ENCODE data around the gene SLC38A3.
"Not testable (repeated sequence)": the region's sequence is repeated elsewhere in the genome, so short reads cannot be mapped to it uniquely, and the experiment has no call there.

Gene SLC38A3

DNA sequence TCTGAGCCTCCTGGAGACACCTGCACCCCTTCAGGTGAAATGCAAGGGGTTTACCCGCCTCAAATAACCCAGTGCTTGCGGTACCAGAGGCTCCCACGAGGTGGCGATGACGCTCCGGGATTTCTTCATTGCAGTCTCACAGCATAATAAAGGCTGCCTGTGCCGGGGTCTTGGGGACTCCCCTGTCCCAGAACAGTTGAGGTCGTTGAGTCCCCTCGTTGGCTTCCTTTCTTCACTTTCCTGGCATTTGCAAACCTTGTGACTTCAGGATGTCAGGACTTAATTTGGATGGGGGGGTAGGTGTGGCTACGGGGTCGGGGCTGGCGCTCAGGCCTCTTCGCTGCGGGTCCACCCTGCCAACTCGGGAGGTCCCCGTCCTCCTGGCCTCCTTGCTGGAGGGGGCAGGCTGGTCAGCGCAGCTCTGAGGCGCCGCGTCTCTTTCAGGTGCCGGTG is 12.4 kb upstream of the SLC38A3 start:
- DNase-seq, result peak; percentile 66 to 89

- DNase-seq, result no peak
These were observed 11.8 kb upstream of the SLC38A3 start for GRCh38 chr3:50193286-50193685.

DNA sequence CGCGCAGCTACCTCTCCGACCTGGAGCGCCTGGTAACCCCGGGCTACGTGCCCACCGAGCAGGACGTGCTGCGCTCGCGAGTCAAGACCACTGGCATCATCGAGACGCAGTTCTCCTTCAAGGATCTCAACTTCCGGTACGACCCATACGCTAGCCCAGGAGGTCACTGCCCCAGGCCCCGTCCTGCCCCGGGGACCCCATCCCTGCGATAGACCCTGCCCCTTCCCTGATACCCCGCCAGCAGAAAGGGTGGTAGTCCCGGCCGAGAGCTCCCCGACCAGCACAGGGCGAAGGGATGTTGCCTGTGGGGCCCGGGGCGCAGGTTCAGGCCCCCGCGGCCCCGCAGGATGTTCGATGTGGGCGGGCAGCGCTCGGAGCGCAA is 11.3 kb upstream of the SLC38A3 start:
- peak in 1 of 2 donors; percentile 8 for DNase-seq

- peak; percentile 92 to 93 for DNase-seq
These were observed 10.8 kb upstream of the SLC38A3 start for GRCh38 chr3:50194128-50194902.

GRCh38 chr3:50194903-50195500 is 10.1 kb upstream of the SLC38A3 start:
- DNase-seq, result peak; percentile 32 to 49

GRCh38 chr3:50195501-50196252 is 9.4 kb upstream of the SLC38A3 start:
- no peak for DNase-seq

DNA sequence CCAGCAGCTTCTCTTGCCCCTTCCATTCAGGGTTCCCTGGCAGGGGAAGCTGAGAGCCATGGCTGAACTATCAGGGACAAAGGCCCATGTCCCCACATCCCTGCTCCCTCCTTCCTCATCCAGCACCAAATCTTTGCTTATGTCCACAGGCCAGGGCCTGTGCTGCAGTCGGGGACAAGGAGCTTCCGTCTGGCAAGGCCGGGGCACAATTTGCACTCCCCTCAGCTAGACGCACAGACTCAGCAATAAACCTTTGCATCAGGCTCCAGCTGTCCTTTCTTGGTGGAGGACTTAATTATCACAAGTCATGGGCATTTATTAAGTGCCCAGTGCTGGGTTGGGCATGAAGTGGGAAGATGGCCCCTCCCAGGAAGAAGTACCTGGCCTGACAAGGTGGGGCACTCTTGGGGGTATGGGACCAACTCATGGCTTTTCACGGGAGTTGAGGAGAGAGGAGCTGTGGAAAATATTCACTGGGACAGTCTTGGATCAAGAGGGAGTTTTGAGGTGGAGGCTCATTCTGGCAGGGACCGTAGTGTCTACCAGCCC is 8.7 kb upstream of the SLC38A3 start:
- no peak for DNase-seq

DNA sequence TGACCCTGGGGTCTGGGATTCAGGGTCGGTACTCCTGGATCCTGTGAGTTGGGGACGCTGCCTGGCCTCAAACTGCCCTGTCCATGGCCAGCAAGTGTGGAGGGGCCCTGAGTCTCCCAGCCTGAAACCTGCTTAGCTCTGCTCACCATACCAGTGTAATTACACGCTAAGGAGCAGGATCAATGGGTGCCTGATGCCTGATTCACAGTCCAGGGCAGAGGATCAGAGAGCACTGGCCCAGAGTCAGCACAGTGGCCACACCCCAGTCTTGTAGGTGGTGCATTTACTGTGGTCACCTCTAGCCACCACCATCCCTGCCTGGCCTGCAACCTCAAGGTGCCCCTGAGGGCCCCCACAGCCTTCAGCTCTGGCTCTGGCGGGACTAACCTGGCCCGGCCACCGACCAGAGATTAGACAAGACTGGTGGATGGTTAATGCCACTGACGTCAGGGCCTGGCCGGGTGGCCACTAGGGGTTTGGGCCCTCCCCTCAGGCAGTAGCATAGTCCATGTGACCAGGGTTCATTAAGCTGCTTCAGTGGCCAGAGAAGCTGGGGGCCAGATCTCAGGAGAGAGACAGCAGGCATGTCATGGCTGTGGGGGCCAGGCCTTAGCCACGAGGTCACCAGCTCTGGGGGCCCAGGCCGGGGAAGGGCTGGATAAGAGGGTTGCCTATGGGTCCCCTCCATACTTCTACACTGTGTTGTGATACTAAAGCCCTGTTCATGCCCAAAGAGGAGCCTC is 3.3 kb upstream of the SLC38A3 start:
- DNase-seq, result no peak

GRCh38 chr3:50202353-50203112 is 2.5 kb upstream of the SLC38A3 start:
- no peak for DNase-seq

DNA sequence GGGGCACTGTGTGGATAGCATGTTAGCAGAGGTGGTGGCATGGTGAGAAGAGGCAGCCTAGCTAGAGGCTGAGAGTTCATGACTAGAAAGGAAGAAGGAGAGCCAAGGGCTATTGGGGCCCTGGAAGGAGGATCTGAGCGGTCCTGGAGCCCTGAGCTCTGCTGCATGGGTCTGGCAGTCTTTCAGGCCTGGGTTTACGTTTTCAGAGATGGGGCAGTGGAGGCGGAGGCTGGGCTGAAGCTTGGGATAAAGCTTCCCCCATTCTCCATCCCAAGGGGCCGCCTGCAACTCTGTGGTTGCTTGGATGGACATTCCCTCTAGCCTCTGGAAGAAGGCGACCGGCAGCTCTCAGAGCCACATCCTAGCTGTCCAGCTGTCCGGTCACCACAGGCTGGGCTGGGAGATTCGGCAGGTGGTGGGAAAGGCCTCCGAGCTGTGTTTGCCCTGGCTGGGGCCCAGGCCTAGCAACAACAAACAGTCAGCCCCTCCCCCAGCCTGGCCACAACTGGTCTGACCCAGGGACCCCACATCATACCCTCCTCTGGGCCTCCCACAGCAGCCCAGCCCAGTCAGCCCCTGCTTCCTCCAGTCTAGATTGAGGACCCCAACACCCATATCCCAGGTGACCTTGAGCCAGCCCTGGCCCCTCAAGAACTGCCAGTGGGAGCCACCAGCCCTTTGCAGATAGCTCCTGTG is 1.8 kb upstream of the SLC38A3 start:
- no peak for DNase-seq

DNA sequence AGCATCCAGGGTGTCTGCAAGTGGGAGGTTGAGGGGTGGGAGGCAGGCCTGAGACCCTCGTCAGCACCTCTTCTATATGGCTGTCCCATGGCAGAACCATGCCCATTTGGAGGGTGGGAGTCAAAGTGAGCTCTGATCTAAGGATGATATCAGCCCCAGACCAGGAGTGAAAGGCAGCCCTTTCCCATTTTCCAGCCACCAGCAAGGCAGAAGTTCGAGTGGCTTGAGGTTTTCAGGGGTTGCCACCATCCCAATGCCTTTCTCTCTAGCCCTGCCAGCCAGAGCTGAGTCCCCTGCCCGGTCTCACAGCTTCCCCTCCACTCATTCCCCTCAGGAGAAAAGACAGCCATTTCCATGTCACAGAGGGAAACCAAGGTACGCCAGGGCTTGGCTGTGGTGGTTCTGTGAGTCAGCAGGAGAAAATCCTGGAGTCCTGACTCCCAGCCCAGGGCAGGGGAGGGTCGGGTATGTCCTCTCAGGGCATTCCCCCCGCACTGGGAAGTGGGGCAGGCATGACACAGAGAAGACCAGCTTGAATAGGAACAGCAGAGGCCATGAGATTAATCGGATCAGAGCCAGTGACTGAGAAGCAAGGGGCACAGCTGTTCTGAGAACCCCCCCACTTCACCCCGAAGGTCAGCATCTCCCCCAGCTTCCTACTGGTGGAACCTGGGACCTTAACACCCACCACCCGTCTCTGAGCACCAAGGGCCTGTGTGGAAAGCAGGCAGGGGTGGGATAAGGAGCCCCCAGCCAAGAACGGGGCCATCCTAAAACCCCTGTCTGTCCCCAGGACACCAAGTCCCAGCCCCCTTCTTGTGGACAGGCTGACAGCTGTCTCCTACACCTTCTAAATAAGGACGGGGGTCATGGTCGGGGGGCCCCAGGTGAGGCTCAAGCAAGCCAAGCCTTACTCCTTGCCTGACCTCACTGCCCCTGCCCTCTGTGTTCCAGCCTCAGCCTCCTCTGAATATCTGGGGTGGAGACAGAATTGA is 965 bp upstream of the SLC38A3 start:
- no peak for DNase-seq

GRCh38 chr3:50205413-50206276 is 574 bp downstream of the SLC38A3 start:
- peak; percentile 17 to 18 for DNase-seq

DNA sequence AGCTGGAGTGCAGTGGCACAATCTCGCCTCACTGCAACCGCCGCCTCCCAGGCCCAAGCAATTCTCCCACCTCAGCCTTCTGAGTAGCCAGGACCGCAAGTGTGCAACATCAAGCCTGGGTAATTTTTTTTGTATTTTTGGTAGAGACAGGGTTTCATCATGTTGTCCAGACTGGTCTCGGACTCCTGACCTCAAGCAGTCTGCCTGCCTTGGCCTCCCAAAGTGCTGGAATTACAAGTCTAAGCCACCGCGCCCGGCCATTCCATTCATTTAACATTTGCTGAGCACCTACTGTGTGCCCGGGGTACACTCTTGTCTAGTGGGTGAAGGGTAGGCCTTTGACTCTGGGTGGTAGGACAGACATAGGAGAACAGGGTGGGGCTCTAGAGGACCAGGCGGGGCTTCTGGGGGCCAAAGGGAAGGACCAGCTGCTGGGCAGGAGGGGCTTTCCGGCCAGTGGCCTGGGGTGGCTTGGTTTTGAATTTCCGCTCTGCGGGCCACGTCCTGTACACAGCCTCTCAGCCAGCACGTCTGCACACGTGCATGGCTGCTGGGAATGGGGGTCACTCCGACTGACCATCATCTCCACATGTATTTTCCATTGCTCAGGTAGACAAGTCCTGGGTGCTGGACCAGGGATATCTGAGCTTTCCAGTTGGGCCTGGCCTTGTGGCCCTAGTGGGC is 2.4 kb downstream of the SLC38A3 start:
- DNase-seq, result no peak

- no peak for DNase-seq
These were observed 3.7 kb downstream of the SLC38A3 start for GRCh38 chr3:50208677-50209344.

- no peak for DNase-seq
These were observed 5.1 kb downstream of the SLC38A3 start for GRCh38 chr3:50210176-50210509.

- DNase-seq, result no peak
These were observed 5.7 kb downstream of the SLC38A3 start for GRCh38 chr3:50210510-50211367.

- DNase-seq, result not testable (repeated sequence)
These were observed 6.3 kb downstream of the SLC38A3 start for GRCh38 chr3:50211368-50211717.

Data from activated CD4-positive, alpha-beta T cell treated with anti-CD3 and anti-CD28 coated beads for 4 hours (primary cell).